ENCODE measurements around the gene NAPG. TPM values are rescaled to one million over a fixed set of nuclear protein-coding genes. Genes with fewer than 3 reads are reported as not detected.

The NAPG gene
- total and polyA plus RNA-seq, 10 of the 15 experiments (the other 5 are each of a cell fraction or from before 2014, with no cell fraction given): 20.5 to 34.8 (median 24.0) TPM

DNA sequence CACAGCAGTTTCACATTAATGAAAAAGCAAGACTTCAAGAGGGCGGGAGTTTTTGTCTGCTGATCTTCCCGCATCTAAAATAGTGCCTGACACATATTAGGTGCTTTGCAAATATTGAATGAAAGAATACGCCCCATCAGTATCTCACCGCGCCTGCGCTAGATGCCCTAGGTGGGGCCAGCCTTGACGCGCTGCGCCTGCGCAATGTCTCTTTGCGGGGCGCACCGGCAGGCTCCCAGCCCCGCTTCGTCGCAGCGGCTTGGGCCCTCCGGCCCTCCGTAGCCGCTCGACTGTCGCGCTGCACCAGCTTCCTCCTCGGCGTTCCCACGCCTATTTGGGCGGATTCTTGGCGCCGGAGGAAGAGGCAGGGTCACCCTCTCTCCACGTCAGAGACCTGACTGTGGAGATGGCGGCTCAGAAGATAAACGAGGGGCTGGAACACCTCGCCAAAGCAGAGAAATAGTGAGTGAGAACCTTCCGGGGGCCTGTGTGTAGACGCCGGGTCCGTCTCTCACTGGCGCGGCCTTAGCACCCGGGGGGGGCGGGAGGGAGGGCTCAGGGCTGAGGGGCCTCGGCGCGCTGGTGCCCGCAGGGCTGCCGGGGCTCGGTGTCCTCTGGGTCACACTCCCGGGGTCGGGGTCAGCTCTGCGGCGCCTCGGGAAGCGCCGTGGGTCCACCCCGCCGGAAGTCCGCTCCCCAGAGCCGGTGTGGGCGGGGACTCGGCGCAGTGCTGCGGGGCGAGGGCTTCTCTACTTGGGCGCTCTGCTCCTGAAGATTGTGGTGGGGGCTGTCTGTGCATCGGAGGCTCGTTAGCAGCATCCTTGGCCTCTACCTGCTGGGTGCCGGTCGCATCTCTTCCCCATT, at the start of gene NAPG (continued):
- TF ChIP-seq SREBF1 (IDR thresholded peaks at IDR 0.05; ENCODE audit: low read length): no peak
- TF ChIP-seq BRCA1 (IDR thresholded peaks at IDR 0.05; ENCODE audit: low read depth, low read length): no peak
- no peak for TF ChIP-seq CBFB (IDR thresholded peaks at IDR 0.05; ENCODE audit: low read depth)
- TF ChIP-seq HDAC6 (IDR thresholded peaks at IDR 0.05; ENCODE audit: unreplicated experiment): no peak
- TF ChIP-seq FOXK2 (IDR thresholded peaks at IDR 0.05): no peak
- TF ChIP-seq ZNF217 (IDR thresholded peaks at IDR 0.05): no peak
- TF ChIP-seq GABPA (IDR thresholded peaks at IDR 0.05; ENCODE audit: low read depth): peak; percentile 11; the same call in 1 of the 2 replicates
- no peak for TF ChIP-seq PML (IDR thresholded peaks at IDR 0.05; ENCODE audit: low read length)
- peak; percentile 78 for TF ChIP-seq NR2F1 (conservative IDR thresholded peaks at IDR 0.05)
- no peak for TF ChIP-seq ZNF384 (IDR thresholded peaks at IDR 0.05; ENCODE audit: borderline replicate concordance, low read depth, low read length)
- TF ChIP-seq, protein P1, sequence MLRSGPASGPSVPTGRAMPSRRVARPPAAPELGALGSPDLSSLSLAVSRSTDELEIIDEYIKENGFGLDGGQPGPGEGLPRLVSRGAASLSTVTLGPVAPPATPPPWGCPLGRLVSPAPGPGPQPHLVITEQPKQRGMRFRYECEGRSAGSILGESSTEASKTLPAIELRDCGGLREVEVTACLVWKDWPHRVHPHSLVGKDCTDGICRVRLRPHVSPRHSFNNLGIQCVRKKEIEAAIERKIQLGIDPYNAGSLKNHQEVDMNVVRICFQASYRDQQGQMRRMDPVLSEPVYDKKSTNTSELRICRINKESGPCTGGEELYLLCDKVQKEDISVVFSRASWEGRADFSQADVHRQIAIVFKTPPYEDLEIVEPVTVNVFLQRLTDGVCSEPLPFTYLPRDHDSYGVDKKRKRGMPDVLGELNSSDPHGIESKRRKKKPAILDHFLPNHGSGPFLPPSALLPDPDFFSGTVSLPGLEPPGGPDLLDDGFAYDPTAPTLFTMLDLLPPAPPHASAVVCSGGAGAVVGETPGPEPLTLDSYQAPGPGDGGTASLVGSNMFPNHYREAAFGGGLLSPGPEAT (IDR thresholded peaks at IDR 0.05; ENCODE audit: low read depth): no peak
- no peak for TF ChIP-seq RFX5 (IDR thresholded peaks at IDR 0.05; ENCODE audit: low read depth, low read length)
- TF ChIP-seq TAF1 (IDR thresholded peaks at IDR 0.05; ENCODE audit: borderline replicate concordance, low read depth, low read length): peak; percentile 52
- TF ChIP-seq MYB (IDR thresholded peaks at IDR 0.05; ENCODE audit: borderline replicate concordance, low read depth, low read length): no peak
- TF ChIP-seq, protein P2, sequence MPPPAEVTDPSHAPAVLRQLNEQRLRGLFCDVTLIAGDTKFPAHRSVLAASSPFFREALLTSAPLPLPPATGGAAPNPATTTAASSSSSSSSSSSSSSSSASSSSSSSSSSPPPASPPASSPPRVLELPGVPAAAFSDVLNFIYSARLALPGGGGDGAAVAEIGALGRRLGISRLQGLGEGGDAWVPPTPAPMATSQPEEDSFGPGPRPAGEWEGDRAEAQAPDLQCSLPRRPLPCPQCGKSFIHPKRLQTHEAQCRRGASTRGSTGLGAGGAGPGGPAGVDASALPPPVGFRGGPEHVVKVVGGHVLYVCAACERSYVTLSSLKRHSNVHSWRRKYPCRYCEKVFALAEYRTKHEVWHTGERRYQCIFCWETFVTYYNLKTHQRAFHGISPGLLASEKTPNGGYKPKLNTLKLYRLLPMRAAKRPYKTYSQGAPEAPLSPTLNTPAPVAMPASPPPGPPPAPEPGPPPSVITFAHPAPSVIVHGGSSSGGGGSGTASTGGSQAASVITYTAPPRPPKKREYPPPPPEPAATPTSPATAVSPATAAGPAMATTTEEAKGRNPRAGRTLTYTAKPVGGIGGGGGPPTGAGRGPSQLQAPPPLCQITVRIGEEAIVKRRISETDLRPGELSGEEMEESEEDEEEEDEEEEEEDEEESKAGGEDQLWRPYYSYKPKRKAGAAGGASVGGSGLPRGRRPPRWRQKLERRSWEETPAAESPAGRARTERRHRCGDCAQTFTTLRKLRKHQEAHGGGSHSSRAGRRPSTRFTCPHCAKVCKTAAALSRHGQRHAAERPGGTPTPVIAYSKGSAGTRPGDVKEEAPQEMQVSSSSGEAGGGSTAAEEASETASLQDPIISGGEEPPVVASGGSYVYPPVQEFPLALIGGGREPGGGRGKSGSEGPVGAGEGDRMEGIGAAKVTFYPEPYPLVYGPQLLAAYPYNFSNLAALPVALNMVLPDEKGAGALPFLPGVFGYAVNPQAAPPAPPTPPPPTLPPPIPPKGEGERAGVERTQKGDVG (CRISPR knock-in tag; IDR thresholded peaks at IDR 0.05): no peak
- no peak; the same call in 1 of the 2 replicates for TF ChIP-seq RCOR1 (conservative IDR thresholded peaks at IDR 0.05; ENCODE audit: low read depth, low read length)
- TF ChIP-seq MXI1 (IDR thresholded peaks at IDR 0.05; ENCODE audit: low read depth, low read length): peak; percentile 79
- no peak for TF ChIP-seq RUNX3 (IDR thresholded peaks at IDR 0.05; ENCODE audit: low read length)
- no peak; the same call in 2 of the 3 replicates for TF ChIP-seq POU2F2 (IDR thresholded peaks at IDR 0.05; ENCODE audit: borderline replicate concordance, low read depth, low read length)
- no peak for TF ChIP-seq RBBP5 (conservative IDR thresholded peaks at IDR 0.05)
- no peak; a peak in 1 of 4 replicates for TF ChIP-seq ETV6 (conservative IDR thresholded peaks at IDR 0.05 in 1 of 2, IDR thresholded peaks at IDR 0.05 in 1 of 2; ENCODE audit: borderline replicate concordance in 1 of 2, low read depth in 1 of 2)
- TF ChIP-seq, protein P3, sequence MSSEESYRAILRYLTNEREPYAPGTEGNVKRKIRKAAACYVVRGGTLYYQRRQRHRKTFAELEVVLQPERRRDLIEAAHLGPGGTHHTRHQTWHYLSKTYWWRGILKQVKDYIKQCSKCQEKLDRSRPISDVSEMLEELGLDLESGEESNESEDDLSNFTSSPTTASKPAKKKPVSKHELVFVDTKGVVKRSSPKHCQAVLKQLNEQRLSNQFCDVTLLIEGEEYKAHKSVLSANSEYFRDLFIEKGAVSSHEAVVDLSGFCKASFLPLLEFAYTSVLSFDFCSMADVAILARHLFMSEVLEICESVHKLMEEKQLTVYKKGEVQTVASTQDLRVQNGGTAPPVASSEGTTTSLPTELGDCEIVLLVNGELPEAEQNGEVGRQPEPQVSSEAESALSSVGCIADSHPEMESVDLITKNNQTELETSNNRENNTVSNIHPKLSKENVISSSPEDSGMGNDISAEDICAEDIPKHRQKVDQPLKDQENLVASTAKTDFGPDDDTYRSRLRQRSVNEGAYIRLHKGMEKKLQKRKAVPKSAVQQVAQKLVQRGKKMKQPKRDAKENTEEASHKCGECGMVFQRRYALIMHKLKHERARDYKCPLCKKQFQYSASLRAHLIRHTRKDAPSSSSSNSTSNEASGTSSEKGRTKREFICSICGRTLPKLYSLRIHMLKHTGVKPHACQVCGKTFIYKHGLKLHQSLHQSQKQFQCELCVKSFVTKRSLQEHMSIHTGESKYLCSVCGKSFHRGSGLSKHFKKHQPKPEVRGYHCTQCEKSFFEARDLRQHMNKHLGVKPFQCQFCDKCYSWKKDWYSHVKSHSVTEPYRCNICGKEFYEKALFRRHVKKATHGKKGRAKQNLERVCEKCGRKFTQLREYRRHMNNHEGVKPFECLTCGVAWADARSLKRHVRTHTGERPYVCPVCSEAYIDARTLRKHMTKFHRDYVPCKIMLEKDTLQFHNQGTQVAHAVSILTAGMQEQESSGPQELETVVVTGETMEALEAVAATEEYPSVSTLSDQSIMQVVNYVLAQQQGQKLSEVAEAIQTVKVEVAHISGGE (CRISPR knock-in tag; IDR thresholded peaks at IDR 0.05): no peak

Measured in GM12878 (cell line).